AG08395 (cell line): ENCODE results near the gene TAF6.
A peak's percentile ranks its signal among the peaks of the same experiment; 100 is the strongest.

Experiments used
- DNase-seq: peaks from one replicate; pipeline ENCODE4 v3.0.0; 2012; ENCODE audit warnings: mixed read lengths, low spot score

TAF6 gene

GRCh38 chr7:100065452-100066186 is 53.5 kb downstream of the TAF6 start:
- DNase-seq: peak; percentile 76

- DNase-seq: no peak
Measured at GRCh38 chr7:100064162-100064561, 55.0 kb downstream of the TAF6 start.

GRCh38 chr7:100063376-100063775 is 55.8 kb downstream of the TAF6 start:
- DNase-seq: no peak

GRCh38 chr7:100061518-100062193 is 57.5 kb downstream of the TAF6 start:
- no peak for DNase-seq

GRCh38 chr7:100059251-100059739 is 59.9 kb downstream of the TAF6 start:
- DNase-seq: no peak
